ENCODE measurements around the gene SPTAN1. TPM values are rescaled to one million over a fixed set of nuclear protein-coding genes. Genes with fewer than 3 reads are reported as not detected.

Gene SPTAN1
- total RNA-seq, 1 experiment from 2014 or later: 344 TPM

DNA sequence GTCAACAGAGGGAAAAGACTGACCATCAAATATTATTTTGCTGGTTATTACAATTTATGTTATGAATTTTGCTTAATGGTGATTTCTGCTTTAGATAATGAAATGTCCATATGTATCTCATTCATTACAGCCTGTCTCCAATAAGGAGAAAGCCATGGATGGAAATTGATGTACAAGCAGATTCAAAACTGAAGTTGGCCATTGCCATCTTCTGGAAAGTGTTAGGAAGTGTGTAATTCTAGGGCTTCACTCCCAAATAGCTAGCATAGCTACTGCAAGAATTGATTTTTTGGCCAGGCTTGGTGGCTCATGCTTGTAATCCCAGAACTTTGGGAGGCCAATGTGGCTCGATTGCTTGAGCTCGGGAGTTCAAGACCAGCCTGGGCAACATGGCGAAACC lies 58.5 kb downstream of the SPTAN1 start:
- H3K4me3 Mint-ChIP-seq (ENCODE audit: low read depth, unreplicated experiment): no peak overlapping the region
- no TSS peak for BruUV-seq (replicated peaks)
- intact Hi-C loops (cut with micrococcal nuclease; ENCODE audit: unreplicated experiment): no loop called here
- H3K4me1 Mint-ChIP-seq (ENCODE audit: low read depth, unreplicated experiment): no peaks in the 10 kb centered on the region
- TF ChIP-seq, protein P1, sequence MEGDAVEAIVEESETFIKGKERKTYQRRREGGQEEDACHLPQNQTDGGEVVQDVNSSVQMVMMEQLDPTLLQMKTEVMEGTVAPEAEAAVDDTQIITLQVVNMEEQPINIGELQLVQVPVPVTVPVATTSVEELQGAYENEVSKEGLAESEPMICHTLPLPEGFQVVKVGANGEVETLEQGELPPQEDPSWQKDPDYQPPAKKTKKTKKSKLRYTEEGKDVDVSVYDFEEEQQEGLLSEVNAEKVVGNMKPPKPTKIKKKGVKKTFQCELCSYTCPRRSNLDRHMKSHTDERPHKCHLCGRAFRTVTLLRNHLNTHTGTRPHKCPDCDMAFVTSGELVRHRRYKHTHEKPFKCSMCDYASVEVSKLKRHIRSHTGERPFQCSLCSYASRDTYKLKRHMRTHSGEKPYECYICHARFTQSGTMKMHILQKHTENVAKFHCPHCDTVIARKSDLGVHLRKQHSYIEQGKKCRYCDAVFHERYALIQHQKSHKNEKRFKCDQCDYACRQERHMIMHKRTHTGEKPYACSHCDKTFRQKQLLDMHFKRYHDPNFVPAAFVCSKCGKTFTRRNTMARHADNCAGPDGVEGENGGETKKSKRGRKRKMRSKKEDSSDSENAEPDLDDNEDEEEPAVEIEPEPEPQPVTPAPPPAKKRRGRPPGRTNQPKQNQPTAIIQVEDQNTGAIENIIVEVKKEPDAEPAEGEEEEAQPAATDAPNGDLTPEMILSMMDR (IDR thresholded peaks at IDR 0.05; ENCODE audit: unreplicated experiment): no peak
- no peaks in the 10 kb centered on the region for H3K27me3 Mint-ChIP-seq (ENCODE audit: unreplicated experiment)
- peaks cover 63% of the 10 kb centered on the region for H3K36me3 Mint-ChIP-seq (ENCODE audit: insufficient read depth, unreplicated experiment)
- no peak for DNase-seq
- CTCF ChIA-PET: interaction anchor here (0.8 kb wide), 1 partner anchor 25 kb away, joined by 5 read pairs; no protein-coding TSS in a partner anchor
- no peak overlapping the region for H3K27ac Mint-ChIP-seq (ENCODE audit: unreplicated experiment)
- H3K9me3 Mint-ChIP-seq (ENCODE audit: low read depth, unreplicated experiment): no peaks in the 10 kb centered on the region

DNA sequence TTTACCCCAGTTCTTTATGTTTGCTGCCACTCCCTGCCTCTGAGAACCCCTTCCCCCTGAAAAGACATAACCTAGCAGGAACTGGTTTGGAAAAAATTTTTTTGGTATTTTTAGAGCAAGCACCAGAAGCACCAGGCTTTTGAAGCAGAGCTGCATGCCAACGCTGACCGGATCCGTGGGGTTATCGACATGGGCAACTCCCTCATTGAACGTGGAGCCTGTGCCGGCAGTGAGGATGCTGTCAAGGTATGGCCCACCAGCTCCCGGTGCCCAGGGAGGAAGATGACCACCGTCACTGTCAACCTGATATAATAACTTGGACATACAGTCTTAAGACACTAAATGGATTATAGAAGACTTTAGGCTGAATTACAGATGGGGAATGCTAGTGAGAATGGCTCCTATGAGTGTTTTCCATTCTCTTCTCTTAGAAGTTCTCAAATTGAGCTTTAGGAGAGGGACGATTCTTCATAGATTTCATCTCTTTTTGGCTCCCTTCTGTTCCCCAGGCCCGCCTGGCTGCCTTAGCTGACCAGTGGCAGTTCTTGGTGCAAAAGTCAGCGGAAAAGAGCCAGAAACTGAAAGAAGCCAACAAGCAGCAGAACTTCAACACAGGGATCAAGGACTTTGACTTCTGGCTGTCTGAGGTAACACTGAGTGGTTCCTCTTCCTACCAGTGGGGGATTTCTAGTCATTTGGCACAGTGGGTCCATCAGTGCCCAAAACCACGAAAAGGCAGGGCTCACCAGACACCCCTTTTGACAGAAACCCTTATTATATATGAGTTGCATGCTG lies 59.4 kb downstream of the SPTAN1 start:
- H3K4me1 Mint-ChIP-seq (ENCODE audit: low read depth, unreplicated experiment): no peaks in the 10 kb centered on the region
- BruUV-seq (replicated peaks): no TSS peak
- H3K36me3 Mint-ChIP-seq (ENCODE audit: insufficient read depth, unreplicated experiment): peaks cover 66% of the 10 kb centered on the region
- TF ChIP-seq, protein P1 (IDR thresholded peaks at IDR 0.05; ENCODE audit: unreplicated experiment): no peak
- intact Hi-C loops (cut with micrococcal nuclease; ENCODE audit: unreplicated experiment): no loop called here
- no peak overlapping the region for H3K27ac Mint-ChIP-seq (ENCODE audit: unreplicated experiment)
- H3K4me3 Mint-ChIP-seq (ENCODE audit: low read depth, unreplicated experiment): no peak overlapping the region
- DNase-seq: no peak
- no peaks in the 10 kb centered on the region for H3K9me3 Mint-ChIP-seq (ENCODE audit: low read depth, unreplicated experiment)
- CTCF ChIA-PET: interaction anchor here (0.8 kb wide), 1 partner anchor 24 kb away, joined by 5 read pairs; no protein-coding TSS in a partner anchor
- no peaks in the 10 kb centered on the region for H3K27me3 Mint-ChIP-seq (ENCODE audit: unreplicated experiment)

DNA sequence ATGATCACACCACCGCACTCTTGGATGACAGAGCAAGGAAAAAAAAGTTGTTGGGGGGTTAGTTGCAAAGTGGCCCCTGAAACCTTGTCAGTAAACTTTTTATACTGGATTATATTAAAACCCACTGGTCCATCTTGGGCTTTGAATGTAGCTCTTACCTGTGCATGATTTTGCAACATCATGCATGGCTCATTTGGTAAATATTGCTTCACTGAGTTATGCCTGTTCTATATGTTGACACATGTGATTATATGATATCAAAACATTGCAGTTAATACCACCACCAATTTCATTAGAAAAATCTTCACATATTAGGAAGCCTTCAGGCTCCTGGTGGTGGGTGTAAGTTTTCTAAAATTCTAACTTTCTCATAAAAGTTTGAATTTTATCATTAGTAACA lies 62.3 kb downstream of the SPTAN1 start:
- Mint-ChIP-seq H3K27me3 (ENCODE audit: unreplicated experiment) (no peaks in the 10 kb centered on the region), H3K4me1 (ENCODE audit: low read depth, unreplicated experiment) (no peaks in the 10 kb centered on the region), H3K4me3 (ENCODE audit: low read depth, unreplicated experiment) (no peak overlapping the region), H3K36me3 (ENCODE audit: insufficient read depth, unreplicated experiment) (peaks cover 42% of the 10 kb centered on the region), H3K27ac (ENCODE audit: unreplicated experiment) (no peak overlapping the region), H3K9me3 (ENCODE audit: low read depth, unreplicated experiment) (no peaks in the 10 kb centered on the region)
- CTCF ChIA-PET: no interaction called here
- no peak for DNase-seq
- TF ChIP-seq, protein P1 (IDR thresholded peaks at IDR 0.05; ENCODE audit: unreplicated experiment): no peak
- BruUV-seq (replicated peaks): no TSS peak
- intact Hi-C loops (cut with micrococcal nuclease; ENCODE audit: unreplicated experiment): no loop called here

DNA sequence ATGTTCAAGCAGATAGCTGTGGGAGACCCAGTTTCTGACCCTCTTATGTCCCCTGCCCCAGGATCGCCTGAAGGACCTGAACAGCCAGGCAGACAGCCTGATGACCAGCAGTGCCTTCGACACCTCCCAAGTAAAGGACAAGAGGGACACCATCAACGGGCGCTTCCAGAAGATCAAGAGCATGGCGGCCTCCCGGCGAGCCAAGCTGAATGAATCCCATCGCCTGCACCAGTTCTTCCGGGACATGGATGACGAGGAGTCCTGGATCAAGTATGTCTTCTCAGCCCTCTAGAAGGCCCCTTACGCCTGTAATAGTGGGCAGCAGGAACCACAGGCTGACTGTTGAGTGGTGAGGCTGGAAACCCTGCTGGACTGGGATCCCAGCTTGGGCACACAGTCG lies 63.2 kb downstream of the SPTAN1 start:
- Mint-ChIP-seq H3K36me3 (ENCODE audit: insufficient read depth, unreplicated experiment) (peaks cover 39% of the 10 kb centered on the region), H3K27me3 (ENCODE audit: unreplicated experiment) (no peaks in the 10 kb centered on the region), H3K9me3 (ENCODE audit: low read depth, unreplicated experiment) (no peaks in the 10 kb centered on the region), H3K4me3 (ENCODE audit: low read depth, unreplicated experiment) (no peak overlapping the region), H3K4me1 (ENCODE audit: low read depth, unreplicated experiment) (no peaks in the 10 kb centered on the region), H3K27ac (ENCODE audit: unreplicated experiment) (no peak overlapping the region)
- TF ChIP-seq, protein P1 (IDR thresholded peaks at IDR 0.05; ENCODE audit: unreplicated experiment): no peak
- no peak for DNase-seq
- BruUV-seq (replicated peaks): no TSS peak
- intact Hi-C loops (cut with micrococcal nuclease; ENCODE audit: unreplicated experiment): no loop called here
- CTCF ChIA-PET: no interaction called here

Measured in Calu3 (cell line).